Sigmoid colon (tissue), 4 donors: ENCODE measurements around the gene CTNNBL1.

Experiments used
- EP300 ChIP-seq, 4 donors: sonication (generic); formaldehyde crosslinking; IDR thresholded peaks; one replicate each; pipeline ENCODE4 v1.6.1; 2017; ENCODE audit warnings: antibody characterized with exemption in 4 of 4
- POLR2A ChIP-seq, 2 donors: fragments of 450-650 bp; IDR thresholded peaks; one replicate each; pipeline ENCODE4 v1.6.1; 2016; ENCODE audit warnings: antibody characterized with exemption in 2 of 2, mild to moderate bottlenecking in 2 of 2, moderate library complexity in 2 of 2
- POLR2AphosphoS5 ChIP-seq, 4 donors: sonication (generic); formaldehyde crosslinking; IDR thresholded peaks; one replicate each; pipeline ENCODE4 v1.6.1; 2017; ENCODE audit warnings: antibody characterized with exemption in 4 of 4
- TF ChIP-seq, protein P1 (sequence below), 4 experiments: fragments of 450-650 bp in 3 of 4; fragments of 200-600 bp in 1 of 4; IDR thresholded peaks; one replicate each; pipeline ENCODE4 v1.5.1; 2016 to 2019; ENCODE audit warnings: antibody characterized with exemption in 4 of 4, mild to moderate bottlenecking in 3 of 4, moderate library complexity in 2 of 4

DNA sequence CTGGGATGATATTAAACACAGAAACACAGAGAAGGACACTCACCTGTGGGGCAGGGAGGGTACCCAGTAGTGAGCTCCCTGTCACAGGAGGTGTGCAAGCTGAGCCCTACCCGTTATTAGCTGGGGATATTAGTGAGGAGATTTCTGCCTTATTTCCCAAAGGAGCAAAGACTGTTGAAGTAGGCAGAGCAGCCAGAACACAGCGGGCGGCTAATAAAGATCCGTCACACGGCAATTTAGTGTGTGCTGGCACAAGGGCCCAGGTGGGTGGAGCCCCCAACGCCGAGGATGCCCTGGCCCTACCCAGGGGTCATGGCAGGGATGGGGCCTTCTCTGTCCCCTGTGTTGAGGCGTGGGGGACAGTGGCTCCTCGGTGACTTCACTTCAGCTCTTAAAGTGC is 217.4 kb downstream of the CTNNBL1 start:
- TF ChIP-seq, protein P1, sequence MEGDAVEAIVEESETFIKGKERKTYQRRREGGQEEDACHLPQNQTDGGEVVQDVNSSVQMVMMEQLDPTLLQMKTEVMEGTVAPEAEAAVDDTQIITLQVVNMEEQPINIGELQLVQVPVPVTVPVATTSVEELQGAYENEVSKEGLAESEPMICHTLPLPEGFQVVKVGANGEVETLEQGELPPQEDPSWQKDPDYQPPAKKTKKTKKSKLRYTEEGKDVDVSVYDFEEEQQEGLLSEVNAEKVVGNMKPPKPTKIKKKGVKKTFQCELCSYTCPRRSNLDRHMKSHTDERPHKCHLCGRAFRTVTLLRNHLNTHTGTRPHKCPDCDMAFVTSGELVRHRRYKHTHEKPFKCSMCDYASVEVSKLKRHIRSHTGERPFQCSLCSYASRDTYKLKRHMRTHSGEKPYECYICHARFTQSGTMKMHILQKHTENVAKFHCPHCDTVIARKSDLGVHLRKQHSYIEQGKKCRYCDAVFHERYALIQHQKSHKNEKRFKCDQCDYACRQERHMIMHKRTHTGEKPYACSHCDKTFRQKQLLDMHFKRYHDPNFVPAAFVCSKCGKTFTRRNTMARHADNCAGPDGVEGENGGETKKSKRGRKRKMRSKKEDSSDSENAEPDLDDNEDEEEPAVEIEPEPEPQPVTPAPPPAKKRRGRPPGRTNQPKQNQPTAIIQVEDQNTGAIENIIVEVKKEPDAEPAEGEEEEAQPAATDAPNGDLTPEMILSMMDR (IDR thresholded peaks at IDR 0.05): no peak
- TF ChIP-seq POLR2AphosphoS5 (IDR thresholded peaks at IDR 0.05): no peak
- no peak for TF ChIP-seq POLR2A (IDR thresholded peaks at IDR 0.05)
- TF ChIP-seq EP300 (IDR thresholded peaks at IDR 0.05): no peak
